ENCODE results near the gene CRTC3.
"Not testable (repeated sequence)": the region's sequence is repeated elsewhere in the genome, so short reads cannot be mapped to it uniquely, and the experiment has no call there.

Gene CRTC3

DNA sequence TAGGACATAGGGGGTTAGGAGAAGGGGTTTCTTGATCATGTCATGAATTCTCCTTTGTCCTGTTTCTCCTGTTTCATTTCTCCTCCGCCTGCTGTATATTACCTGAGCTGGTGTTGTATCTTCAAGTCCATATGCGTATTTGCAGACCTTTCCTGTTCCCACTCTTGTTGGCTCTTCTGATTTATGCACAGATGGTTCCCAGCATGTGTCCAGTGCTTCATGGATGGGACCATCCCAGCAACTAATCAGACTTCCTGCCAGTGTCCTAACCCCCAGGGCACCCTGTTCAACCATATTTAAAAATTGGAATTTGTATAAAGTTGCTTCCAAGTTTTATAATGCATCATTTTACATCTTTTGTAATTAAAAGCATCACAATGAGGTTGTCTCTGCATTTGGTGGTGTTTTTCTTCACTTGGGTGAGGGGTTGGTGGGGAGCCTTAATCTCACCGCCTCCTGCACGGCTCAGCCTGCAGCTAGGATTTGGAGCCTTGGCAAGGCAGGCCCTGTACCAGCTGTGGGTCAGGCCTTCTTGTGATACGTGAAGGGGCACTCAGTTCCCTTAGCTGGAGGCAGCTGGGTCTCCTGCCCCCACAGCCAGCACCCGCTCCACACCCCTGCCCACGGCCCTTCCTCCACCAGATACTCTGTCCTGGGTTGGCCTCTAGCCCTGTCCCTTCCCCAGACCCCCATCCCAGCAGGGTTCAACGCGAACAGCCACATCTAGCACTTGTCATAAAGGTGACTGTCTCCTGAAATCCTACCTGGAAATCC, 115.4 kb downstream of the CRTC3 start:
- in situ Hi-C loops (cut with HindIII; ENCODE audit: low sequenced_read_pairs): loop anchor here (25.0 kb wide), 1 partner anchor 292 kb away; the partner anchor contains the start of genes HDDC3 and UNC45A

DNA sequence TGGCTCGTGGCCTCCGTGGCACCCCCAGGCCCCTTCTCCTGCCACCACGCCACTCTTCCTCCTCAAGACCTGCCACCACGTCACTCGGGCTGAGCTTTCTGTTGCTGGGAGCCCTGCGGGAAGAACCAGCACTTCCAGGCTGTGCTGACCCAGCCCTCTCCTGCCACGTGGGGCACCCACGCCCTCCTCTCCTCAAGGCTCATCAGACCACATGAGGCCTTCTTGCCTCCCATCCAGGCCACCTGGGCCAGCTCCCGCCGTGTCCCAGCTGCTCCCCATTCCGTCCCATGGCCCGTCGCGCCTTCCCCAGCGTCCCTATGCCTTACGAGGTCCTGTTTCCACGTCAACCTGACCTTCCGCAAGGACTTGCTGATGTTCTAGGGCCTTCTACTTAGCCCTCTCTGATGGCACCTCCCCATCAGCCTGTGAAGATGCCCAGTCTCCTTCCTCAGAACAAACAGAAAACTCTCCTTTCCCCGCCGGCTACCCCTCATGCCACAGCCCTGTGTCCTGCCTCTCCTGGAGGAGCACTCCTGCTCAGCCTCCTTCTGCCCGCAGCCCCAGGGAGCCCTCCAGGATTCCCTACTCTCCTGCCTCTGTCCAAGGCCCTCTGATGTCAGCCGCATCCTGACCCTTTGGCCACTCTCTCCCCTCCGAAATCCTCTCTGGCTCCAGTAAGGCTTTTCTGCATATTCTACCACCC, 116.3 kb downstream of the CRTC3 start:
- in situ Hi-C loops (cut with HindIII; ENCODE audit: low sequenced_read_pairs): loop anchor here (25.0 kb wide), 1 partner anchor 291 kb away; the partner anchor contains the start of genes HDDC3 and UNC45A

DNA sequence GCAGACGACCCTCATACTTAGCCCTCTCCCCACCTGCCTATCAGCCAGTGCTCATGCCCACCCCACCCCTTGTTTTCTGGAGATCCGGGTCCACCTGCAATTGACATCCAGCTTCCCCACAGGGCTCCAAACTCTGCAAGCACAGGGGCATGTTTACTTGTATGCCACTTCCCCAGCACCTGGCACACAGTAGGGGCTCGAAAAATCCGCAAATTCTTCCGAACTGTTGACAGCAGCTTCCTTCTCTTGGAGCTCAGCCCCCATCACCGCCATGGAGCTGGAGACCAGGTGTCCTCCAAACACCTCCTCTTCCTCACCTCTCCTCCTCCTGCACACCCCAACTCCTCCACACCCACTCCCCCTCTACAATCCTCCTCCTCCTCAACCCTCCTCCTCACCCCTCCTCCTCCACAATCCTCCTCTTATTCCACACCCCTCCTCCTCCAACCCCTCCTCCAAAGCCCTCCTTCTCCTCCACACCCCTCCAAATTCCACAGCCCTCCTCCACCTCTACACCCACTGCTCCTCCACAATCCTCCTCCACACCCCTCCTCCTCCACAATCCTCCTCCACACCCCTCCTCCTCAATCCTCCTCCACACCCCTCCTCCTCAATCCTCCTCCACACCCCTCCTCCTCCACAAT, 117.1 kb downstream of the CRTC3 start:
- in situ Hi-C loops (cut with HindIII; ENCODE audit: low sequenced_read_pairs): loop anchor here (25.0 kb wide), 1 partner anchor 291 kb away; the partner anchor contains the start of genes HDDC3 and UNC45A

DNA sequence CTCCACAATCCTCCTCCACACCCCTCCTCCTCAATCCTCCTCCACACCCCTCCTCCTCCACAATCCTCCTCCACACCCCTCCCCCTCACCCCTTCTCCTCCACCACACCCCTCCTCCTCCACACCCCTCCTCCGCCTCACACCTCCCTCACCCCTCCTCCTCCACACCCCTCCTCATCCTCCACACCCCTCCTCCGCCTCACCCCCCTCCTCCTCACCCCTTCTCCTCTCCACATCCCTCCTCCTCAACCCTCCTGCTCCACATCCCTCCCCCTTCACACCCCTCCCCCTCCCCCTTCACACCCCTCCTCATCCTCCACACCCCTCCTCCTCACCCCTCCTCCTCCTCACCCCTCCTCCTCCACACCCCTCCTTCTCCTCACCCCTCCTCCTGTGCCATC, 117.6 kb downstream of the CRTC3 start:
- in situ Hi-C loops (cut with HindIII; ENCODE audit: low sequenced_read_pairs): loop anchor here (25.0 kb wide), 1 partner anchor 290 kb away; the partner anchor contains the start of genes HDDC3 and UNC45A

DNA sequence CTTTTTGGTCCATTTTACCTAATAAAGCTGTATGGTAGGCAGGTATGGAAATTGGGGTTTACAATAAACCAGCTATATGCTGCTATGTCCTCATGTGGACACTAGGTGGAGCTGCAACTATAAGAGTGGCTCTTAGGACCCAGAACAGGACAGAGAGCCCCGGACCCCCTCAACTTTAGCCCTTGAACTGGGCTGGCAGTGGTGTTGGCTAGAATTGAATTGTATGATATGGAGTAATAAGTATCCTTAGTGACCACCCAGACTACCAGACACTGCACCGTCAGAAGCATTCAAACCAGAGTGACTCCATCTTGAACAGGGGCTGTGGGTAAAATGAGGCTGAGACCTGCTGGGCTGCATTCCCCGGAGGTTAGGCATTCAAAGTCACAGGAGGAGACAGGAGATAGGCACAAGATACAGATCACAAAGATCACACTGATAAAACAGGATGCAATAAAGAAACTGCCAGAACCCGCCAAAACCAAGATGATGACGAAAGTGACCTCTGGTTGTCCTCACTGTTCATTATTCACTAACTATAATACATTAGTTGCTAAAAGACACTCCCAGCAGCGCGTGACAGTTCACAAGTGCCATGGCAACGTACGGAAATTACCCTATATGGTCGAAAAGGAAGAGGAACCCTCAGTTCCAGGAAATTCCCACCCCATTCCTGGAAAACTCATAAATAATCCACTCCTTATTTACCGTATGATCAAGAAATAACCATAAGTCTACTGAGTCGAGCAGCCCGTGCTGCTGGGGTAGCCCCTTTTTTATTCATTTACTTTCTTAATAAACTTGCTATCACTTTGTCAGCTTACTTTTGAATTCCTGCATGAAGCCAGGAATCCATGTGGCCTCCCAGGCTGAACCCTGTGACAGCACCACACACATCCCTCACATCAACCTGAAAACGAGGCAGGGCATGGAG, 118.7 kb downstream of the CRTC3 start:
- in situ Hi-C loops (cut with HindIII; ENCODE audit: low sequenced_read_pairs): loop anchor here (25.0 kb wide), 1 partner anchor 289 kb away; the partner anchor contains the start of genes HDDC3 and UNC45A

DNA sequence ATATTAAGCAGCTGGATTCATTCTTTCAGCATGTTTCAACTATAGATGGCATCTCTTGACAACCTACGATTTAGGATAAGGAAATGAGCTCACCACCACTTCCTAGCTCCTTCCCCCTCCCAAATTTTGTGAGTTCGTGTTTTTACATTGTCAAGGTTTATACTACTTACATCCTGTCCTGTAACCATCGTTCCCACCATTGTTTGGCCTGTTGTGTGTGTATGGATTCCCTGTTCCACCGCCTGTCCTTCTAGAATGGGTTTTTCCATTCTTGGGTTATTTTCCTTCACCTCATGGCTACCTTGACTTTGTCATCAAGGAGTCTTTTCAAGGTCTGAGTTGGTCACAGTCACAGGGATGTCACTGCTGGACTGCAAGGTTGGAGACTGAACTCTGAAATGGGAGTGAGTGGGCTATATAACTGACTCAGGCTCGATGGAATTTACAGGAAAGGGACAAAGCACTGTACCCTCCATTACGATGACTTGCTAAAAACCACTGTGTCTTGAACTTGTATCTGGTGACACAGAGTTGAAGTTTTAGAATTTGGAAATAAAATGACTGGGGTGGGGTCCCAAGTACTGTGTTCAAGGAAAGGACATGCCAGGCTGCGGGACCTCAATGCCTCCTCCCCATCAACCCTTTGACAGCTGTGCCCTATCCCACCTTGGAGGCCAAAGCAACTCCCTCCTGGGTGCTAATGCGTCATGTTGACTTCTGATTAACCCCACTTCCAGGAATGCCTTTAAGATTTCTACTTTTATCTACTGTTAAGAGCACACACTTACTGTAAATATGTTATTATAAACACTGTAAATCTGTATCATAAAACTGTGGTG, 120.6 kb downstream of the CRTC3 start:
- in situ Hi-C loops (cut with HindIII; ENCODE audit: low sequenced_read_pairs): no loop called here

DNA sequence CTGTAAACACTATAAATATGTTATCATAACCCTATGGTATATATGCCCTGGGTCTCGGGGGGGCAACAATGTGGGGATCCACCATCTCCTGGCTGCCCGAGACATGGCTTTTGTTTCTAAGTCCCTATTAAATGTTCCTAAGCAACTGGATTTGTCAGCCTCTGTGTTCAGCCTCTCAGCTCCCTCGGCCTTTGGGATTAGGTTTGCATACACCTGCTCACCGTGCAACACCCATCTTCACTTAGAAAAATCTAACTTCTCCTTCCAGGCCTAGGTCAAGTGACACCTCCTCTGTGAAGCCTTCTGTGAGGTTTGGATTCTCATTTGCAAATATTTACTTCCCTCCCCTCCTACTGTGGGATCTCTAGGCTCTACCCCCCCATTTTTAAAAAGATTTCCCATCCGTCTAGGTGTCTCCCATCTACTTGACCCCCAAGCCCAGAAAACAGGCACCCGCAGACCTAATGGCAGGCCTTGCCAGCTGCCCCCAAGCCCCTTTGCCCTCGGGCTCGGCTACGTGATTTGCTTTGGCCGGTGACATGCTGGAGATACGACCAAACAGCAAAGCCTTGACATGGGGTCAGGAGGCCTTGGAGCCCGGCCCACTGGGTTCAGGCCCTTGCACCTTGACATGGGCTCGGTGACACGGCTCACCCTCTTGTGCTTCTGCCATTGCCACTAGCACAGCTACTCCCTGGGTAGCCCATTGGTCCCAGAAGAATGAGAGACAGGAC, 121.4 kb downstream of the CRTC3 start:
- in situ Hi-C loops (cut with HindIII; ENCODE audit: low sequenced_read_pairs): no loop called here

DNA sequence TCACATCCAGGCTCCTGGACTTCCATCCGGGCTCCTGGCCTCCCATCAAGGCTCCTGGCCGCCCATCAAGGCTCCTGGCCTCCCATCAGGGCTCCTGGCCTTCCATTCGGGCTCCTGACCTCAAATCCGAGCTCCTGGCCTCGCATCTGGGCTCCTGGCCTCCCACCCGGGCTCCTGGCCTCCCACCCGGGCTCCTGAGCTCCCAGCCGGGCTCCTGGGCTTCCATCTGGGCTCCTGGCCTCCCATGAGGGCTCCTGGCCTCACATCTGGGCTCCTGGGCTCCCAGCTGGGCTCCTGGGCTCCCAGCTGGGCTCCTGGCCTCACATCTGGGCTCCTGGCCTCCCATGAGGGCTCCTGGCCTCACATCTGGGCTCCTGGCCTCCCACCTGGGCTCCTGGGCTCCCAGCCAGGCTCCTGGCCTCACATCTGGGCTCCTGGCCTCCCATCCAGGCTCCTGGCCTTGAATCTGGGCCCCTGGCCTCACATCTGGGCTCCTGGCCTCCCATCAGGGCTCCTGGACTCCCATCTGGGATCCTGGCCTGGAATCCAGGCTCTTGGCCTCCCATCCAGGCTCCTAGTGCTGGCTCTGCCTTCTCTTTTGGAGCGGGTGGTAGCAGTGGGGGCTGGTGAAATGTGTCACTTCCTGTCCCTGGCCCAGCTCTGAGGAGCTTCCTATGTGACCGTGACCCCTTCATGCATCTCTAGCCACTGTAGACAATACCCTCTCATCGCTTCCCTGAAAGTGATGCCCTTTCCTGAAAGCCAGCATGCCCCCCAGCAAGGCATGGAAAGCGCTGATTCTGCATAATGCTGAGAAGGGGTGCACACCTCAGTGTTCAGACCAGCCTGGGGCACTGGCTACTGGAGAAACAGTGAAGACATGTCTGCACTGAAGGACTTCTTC, 124.8 kb downstream of the CRTC3 start:
- in situ Hi-C loops (cut with HindIII; ENCODE audit: low sequenced_read_pairs): no loop called here

DNA sequence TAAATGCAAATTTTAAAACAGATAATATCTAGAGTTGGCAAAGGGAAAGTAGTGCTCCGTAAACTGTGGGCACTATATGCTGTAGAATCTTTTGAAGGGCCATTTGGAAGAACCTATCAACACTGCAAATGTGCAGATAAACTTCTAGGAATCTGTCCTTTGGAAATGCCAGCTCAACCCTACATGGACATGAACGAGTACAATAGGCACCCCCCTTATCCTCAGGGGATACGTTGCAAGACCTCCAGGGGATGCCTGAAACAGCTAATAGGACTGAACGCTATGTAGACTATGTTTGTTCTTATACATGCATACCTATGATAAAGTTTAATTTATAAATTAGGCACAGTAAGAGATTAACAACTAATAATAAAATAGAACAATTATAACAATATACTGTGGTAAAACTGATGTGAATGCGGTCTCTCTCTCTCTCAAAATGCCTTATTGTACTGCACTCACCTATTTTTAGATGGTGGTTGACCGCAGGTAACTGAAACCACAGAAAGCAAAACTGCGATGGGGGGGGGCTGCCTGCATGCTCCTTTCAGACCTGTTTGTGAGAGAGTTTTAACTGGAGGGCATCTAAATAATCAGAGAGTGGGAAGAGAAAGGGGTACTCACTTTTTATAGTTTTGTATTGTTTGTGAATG, 127.9 kb downstream of the CRTC3 start:
- in situ Hi-C loops (cut with HindIII; ENCODE audit: low sequenced_read_pairs): not testable (repeated sequence)

DNA sequence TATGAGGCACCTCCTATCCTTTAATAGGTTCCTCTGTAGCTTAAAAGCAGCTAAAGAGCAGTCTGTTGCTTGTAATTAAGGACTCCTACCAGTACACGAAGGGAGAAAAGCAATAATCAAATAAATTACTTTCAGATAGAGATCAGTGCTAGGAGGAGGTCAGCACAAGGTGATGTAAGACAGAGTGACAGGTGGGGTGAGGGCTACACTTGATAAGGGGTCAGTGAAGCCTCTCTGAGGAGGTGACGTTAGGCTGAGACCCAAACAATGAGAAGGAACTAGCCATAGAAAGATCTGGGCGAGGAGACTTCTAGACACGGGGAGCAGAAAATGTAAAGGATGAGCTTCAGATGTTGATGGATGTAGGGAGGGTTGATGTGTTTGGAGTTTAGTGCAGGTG, 129.8 kb downstream of the CRTC3 start:
- in situ Hi-C loops (cut with HindIII; ENCODE audit: low sequenced_read_pairs): no loop called here

DNA sequence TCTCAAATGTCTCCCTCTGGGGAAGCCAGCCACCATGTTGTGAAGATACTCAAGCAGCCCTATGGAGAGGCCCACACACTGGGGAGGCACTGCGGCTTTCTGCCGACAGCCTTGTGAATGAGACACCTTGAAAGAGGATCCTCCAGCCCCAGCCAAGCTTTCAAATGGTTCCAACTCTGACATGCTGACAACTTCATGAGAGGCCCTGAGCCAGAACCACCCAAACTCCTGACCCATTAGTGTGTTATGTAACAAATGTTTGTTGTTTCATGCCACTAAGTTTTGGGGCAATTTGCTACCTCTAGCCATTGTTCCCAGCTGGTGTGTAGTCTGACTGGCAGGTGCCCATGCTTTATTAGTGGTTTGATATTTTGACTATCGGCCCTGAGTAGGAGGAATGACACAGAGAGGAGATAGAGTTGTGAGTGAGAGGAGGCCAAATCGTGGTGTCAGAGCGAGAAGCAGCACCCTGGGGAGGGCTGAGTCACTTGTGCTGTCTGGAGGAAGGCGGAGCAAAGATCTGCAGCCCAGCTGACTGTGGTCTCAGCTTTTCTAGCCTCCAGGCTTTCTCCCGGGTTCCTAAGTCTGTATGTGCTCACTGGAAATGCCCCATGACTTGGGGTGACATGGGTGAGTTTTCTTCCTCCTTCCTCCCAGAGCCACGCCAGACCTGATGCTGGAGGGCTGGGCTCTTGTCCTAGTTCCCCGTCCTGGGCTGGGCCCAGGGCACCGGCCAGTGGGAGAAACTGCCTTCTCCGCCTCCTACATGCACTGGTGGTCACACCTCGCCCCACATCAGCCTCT, 130.7 kb downstream of the CRTC3 start:
- in situ Hi-C loops (cut with HindIII; ENCODE audit: low sequenced_read_pairs): no loop called here

DNA sequence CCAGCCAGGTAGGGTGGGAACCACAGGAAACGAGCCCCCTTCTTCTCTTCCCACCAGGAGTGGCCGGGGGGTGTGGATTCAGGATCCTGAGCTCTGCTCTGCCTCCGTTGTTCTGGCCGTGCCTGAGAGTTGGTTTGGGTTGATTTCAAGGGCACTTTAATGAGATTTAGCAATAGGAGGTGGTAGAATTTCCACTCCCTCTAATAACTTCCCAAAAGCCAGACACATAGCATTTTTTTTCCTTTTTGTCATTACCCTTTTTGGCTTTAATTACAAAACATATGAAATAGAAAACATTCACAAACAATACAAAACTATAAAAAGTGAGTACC, 131.2 kb downstream of the CRTC3 start:
- in situ Hi-C loops (cut with HindIII; ENCODE audit: low sequenced_read_pairs): not testable (repeated sequence)

DNA sequence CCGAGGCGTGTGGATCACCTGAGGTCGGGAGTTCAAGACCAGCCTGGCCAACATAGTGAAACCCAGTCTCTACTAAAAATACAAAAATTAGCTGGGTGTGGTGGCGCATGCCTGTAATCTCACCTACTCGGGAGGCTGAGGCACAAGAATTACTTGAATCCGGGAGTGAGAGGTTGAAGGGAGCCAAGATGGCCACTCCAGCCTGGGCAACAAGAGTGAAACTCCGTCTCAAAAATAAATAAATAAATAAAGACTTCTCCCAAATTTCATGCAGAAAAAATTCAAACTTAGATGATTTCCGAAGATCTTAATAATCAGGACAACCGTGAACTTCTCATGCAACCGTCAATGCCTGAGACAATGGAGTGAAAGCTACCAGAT, 134.3 kb downstream of the CRTC3 start:
- in situ Hi-C loops (cut with HindIII; ENCODE audit: low sequenced_read_pairs): not testable (repeated sequence)

DNA sequence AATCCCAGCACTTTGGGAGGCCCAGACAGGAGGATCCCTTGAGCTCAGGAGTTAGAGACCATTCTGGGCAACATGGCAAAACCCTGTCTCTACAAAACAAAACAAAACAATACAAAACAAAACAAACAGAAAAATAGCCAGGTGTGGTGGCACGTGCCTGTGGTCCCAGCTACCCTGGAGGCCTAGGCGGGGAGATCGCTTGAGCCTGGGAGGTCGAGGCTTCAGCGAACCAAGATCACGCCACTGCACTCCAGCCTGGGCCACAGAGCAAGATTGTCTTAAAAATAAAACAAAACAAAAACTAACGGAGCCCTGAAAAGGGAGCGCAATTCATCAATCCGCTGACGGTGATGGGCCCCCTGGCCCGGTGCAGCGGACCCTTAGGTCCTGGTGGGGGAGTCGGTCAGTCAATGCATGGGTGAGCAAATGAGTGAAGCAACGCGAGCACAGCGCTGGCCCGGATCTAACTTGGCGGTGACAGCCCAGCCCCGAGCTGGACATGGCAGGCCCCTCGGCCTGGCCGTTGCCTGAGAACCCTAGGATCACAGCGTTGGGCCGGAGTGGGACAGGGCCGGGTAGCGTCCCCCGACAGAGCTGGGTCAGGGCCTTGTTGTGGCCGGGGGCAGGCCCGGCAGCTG, 135.0 kb downstream of the CRTC3 start:
- in situ Hi-C loops (cut with HindIII; ENCODE audit: low sequenced_read_pairs): no loop called here

DNA sequence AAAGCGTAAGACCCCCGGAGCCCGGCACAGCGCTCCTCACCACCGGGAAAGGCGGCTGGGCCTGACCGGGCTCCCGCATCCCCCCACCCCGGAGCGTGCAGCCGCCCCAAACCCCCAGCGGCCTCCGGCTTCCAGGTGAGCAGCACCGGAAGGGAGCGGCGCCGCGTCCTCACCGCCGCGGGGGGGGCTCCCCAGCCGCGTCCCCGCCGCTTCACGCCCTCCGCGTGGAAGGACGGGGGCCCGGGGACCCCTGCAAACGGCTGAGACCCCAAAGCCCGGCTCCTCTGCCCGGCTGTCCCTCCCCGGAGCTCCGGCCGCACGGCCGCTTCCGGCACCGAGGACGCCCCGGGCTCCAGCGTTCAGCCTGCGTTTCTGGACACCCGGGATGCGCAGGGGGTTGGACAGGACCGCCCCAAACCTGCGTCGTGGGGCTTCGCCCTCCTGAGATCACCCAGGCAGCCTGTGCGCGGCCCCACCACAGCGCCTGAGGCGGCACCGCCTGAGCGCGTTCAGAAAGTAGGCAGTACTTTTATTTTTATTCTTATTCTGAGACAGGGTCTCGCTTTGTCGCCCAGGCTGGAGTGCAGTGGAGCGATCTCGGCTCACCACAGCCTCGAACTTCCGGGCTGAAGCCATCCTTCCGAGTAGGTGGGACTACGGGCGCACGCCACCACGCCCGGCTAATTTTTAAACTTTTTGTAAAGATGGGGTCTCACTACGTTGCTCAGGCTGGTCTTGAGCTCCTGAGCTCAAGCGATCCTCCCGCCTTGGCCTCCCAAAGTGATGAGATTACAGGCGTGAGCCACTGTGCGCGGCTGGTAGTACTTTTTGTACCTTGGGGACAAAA, 135.8 kb downstream of the CRTC3 start:
- in situ Hi-C loops (cut with HindIII; ENCODE audit: low sequenced_read_pairs): no loop called here
